Bronchial epithelial cell (primary cell): ENCODE measurements around the gene FOXO6. TPM values are rescaled to one million over a fixed set of nuclear protein-coding genes. Genes with fewer than 3 reads are reported as not detected.

Experiments used
- DNase-seq: peaks from one replicate; pipeline ENCODE4 v3.0.0-alpha.2; 2010; ENCODE audit warnings: low read depth
- FAIRE-seq: peaks from 2 replicates; lab custom pipeline; 2011; peaks lifted over from hg19 to GRCh38; lab: Jason Lieb, UNC
- H3K27me3 ChIP-seq: 2 replicates; pipeline ENCODE4 v1.5.1; 2011; ENCODE audit warnings: low read length; ENCODE audit not compliant: control insufficient read depth, insufficient read depth
- H3K36me3 ChIP-seq: 2 replicates; pipeline ENCODE4 v1.5.1; 2011; ENCODE audit warnings: low read length; ENCODE audit not compliant: control insufficient read depth, insufficient read depth
- H3K4me3 ChIP-seq: 2 replicates; pipeline ENCODE4 v1.5.1; 2011; ENCODE audit warnings: mild to moderate bottlenecking, low read depth, low read length, control low read depth
- total RNA-seq: library from RNA; depleted of rRNA; stranded (reverse); fragments of >200 nt; gene quantifications from 2 replicates; pipeline ENCODE4 v1.2.1, GENCODE V29; 2014
- TF ChIP-seq, protein P1 (sequence below): IDR thresholded peaks from 2 replicates; pipeline ENCODE4 v1.5.1; 2011; ENCODE audit warnings: mild to moderate bottlenecking, moderate library complexity, low read length, control low read depth, inconsistent platforms; ENCODE audit not compliant: insufficient read depth, severe bottlenecking

FOXO6 gene
- total RNA-seq, 1 donor from 2014 or later = not detected

DNA sequence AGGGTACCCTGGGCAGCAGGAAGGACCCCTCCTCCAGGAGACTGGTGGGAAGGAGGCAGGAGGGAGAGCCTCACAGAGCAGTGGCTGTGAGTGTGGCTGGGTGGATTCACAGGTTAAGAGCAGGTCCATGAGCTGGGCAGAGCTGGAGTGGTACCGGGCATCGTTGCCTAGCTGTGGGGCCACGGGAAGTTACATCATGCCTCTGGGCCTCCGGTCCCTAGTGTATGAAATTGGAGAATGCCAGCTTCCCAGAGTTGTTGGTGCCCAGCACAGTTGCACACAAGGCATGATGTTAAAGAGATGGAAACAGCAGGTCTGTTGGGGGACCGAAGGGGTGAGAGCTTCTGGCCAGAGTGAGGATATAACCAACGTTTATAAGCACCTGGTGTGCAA, 18.5 kb downstream of the FOXO6 start:
- no peak for FAIRE-seq

DNA sequence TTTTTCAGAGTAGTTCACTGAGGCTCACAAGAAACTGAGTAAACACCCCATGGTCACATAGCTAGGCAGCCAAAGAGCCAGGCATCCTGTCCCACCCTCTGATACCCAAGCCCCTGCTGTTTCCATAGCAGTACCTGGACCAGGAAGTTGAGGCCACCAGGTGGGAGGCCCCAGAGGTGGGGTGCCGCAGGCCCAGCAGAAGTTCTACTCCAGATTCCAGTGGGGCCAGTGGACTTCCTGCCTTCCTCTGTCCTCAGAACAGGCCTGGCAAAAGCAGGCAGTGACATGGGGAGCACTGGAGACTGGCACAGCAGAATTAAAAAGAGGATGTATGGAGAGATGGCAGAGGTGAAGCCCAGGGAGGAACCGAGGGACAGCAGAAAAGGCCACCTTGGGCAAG, 19.0 kb downstream of the FOXO6 start:
- TF ChIP-seq, protein P1, sequence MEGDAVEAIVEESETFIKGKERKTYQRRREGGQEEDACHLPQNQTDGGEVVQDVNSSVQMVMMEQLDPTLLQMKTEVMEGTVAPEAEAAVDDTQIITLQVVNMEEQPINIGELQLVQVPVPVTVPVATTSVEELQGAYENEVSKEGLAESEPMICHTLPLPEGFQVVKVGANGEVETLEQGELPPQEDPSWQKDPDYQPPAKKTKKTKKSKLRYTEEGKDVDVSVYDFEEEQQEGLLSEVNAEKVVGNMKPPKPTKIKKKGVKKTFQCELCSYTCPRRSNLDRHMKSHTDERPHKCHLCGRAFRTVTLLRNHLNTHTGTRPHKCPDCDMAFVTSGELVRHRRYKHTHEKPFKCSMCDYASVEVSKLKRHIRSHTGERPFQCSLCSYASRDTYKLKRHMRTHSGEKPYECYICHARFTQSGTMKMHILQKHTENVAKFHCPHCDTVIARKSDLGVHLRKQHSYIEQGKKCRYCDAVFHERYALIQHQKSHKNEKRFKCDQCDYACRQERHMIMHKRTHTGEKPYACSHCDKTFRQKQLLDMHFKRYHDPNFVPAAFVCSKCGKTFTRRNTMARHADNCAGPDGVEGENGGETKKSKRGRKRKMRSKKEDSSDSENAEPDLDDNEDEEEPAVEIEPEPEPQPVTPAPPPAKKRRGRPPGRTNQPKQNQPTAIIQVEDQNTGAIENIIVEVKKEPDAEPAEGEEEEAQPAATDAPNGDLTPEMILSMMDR = no peak
- Histone ChIP-seq H3K4me3 (no peak overlapping the region), H3K27me3 (peaks cover 8% of the 10 kb centered on the region), H3K36me3 (no peaks in the 10 kb centered on the region)
- no peak for FAIRE-seq
- DNase-seq = no peak

More for the DNA sequence above, 18.5 kb downstream of the FOXO6 start:
- TF ChIP-seq, protein P1 = no peak
- DNase-seq = no peak
- Histone ChIP-seq H3K4me3 (no peak overlapping the region), H3K27me3 (peaks cover 8% of the 10 kb centered on the region), H3K36me3 (no peaks in the 10 kb centered on the region)

DNA sequence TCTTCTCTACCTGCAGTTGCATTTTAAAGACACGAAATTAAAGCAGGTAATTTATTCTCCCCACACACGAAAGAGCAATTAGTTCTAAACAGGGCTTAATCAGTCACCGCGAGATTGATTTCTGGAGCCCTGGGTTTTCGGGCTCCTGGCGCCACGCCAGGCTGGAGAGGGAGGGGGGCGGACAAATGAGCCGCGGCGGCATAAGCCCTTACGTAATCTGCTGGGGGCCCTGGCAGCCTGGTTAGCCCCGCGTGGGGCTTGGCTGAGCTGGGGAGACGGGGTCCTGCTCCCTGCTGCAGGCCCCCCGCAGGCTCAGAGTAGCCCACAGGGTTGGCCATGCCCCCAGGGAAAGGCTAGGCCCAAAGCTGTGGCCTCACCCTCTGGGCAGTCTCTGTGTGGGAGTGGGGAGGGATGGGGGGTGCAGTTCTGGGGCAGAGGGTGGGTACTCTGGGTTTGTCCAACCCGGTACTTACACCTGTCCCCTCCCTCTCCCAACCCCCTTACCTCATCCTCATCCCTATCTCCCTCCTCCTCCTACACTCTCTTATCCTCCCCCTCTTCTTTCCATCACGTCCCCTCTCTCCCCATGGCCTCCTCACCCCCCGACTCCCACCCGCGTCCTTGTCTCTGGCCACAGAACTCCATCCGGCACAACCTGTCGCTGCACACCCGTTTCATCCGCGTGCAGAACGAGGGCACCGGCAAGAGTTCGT, 19.9 kb downstream of the FOXO6 start:
- DNase-seq (no peak), FAIRE-seq (no peak)
- H3K36me3 ChIP-seq = no peaks in the 10 kb centered on the region
- TF ChIP-seq, protein P1 = no peak
- peak overlapping the region; percentile 36 for H3K4me3 ChIP-seq
- H3K27me3 ChIP-seq = peaks cover 14% of the 10 kb centered on the region

DNA sequence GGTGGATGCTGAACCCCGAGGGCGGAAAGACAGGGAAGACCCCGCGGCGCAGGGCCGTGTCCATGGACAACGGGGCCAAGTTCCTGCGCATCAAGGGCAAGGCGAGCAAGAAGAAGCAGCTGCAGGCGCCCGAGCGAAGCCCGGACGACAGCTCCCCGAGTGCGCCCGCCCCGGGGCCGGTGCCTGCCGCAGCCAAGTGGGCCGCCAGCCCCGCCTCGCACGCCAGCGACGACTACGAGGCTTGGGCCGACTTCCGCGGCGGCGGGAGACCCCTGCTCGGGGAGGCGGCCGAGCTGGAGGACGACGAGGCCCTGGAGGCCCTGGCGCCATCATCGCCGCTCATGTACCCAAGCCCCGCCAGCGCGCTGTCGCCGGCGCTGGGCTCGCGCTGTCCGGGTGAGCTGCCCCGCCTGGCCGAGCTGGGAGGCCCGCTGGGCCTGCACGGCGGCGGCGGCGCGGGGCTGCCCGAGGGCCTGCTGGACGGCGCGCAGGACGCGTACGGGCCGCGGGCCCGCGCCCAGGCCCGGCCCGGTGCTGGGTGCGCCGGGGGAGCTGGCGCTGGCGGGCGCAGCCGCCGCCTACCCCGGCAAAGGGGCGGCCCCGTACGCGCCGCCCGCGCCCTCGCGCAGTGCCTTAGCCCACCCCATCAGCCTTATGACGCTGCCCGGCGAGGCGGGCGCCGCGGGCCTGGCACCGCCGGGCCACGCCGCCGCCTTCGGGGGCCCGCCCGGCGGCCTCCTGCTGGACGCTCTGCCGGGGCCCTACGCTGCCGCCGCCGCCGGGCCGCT, 20.7 kb downstream of the FOXO6 start:
- peak; percentile 7 for DNase-seq
- H3K4me3 ChIP-seq = peak overlapping the region; percentile 36
- TF ChIP-seq, protein P1 = no peak
- H3K36me3 ChIP-seq = no peaks in the 10 kb centered on the region
- no peak for FAIRE-seq
- H3K27me3 ChIP-seq = peaks cover 14% of the 10 kb centered on the region

DNA sequence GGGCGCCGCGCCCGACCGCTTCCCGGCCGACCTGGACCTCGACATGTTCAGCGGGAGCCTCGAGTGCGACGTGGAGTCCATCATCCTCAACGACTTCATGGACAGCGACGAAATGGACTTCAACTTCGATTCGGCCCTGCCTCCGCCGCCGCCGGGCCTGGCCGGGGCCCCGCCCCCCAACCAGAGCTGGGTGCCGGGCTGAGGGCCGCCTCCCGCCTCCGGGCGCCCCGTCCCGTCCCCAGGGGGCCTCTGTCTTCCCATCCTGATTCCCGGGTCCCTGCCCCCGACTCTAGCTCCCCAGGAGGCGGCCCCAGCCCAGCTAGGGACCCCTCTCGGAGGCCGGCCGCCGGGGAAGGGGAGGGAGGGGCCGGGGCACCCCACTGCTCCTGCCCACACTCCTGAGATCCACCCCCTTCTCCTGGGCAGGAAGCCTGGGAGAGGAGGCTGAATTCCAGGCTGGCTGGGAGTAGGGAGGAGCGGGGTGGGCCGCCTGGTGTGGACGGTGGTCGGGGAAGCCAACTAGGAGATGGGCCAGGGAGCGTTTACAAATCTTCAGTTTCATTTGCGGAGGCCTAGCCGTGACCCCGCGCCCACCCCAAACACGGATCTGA, 21.4 kb downstream of the FOXO6 start:
- peaks cover 14% of the 10 kb centered on the region for H3K27me3 ChIP-seq
- no peaks in the 10 kb centered on the region for H3K36me3 ChIP-seq
- TF ChIP-seq, protein P1 = no peak
- peak overlapping the region; percentile 36 for H3K4me3 ChIP-seq
- FAIRE-seq (no peak), DNase-seq (peak; percentile 18)
